ENCODE results near the gene IRX3.
"Not testable (repeated sequence)": the region's sequence is repeated elsewhere in the genome, so short reads cannot be mapped to it uniquely, and the experiment has no call there.

Gene IRX3

DNA sequence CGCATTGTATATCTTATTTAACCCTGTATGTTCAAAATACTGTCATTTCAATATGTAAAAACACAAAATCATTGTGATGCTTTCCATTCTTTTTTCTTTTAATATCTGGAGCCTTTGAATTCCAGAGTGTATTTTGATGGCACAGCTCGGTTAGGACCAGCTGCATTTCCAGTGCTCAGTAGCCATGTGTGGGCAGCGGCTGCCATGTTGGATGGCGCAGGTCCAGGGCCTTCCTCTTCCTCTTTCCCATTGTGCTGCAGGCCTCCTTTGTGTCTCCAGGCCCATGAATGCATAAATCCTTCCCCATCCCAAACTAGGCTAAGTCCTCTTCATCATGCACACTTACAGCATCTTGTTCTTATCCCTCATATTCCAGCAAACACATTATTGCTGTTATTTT, 13.0 kb downstream of the IRX3 start:
- no peak for DNase-seq

DNA sequence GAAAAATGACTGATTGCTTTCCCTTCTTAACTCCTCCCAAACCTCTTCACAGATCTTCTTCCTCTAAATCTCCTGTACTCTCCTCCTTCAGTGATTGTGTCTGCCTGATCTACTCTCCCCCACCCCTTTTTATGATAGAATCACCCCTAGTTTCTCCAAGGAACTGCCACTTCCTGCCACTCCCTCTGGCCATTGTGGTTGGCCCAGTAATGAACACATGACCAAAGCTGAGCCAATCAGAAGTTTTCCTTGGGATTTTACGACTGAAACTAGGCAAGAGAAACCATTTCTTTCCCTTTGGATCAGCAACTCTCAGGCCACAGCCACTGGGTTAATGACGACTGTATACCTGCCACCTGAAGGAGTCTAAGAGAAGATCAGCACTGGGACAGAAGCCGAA, 15.9 kb downstream of the IRX3 start:
- DNase-seq, result no peak

DNA sequence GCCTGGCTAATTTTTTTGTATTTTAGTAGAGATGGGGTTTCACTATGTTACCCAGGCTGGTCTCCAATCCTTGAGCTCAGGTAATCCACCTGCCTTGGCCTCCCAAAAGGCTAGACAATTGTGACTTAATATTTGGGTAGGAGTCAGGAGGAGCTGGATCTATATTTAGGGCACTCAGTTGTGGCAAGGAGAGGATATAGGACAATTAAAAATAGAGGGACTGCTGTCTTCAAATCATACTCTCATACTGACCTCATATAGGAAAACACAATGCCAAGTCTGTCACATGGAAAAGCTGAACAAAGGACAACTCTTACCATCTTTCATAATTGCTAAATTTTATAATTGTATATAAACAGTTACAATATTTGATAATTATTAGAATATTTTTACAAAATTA, 17.1 kb downstream of the IRX3 start:
- DNase-seq, result no peak

DNA sequence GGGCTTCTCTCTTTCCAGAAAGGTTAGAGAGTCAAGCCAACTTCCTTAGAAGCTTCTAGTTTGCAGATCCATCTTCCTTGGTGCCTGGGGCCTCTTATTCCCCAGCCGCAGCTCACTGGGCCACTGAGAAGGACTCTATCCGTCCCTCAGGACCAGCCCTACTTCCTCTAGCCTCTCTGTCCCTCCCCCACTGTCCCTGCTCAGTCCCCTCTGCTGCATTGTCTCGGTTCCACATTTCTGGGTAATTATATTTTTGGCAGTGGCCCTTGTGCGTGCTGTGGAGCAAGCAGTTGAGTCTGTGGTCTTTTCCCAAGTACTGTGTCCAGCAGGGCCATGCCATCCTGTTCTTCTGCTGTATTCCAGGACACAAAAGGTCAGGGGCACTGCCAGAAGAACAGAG, 17.8 kb downstream of the IRX3 start:
- no peak for DNase-seq

DNA sequence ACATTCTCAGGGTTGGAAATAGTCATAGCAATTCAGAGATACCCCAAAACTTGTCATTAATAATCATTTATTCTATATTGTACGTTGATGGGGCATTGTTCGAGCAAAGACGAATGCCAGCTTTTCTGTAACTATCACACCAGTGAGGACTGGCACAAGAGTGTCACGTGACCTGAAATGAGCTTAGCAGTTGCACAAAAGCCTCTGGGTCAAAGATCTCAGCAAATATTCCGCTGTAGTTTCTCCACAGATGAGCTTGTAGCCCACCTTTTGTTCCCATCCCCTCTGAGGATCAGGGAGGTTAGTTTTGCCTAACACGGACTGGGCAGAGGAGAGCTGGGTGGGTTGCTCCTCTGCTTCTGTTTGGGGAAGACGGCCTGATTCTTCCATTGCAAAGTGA, 18.2 kb downstream of the IRX3 start:
- DNase-seq, result no peak

DNA sequence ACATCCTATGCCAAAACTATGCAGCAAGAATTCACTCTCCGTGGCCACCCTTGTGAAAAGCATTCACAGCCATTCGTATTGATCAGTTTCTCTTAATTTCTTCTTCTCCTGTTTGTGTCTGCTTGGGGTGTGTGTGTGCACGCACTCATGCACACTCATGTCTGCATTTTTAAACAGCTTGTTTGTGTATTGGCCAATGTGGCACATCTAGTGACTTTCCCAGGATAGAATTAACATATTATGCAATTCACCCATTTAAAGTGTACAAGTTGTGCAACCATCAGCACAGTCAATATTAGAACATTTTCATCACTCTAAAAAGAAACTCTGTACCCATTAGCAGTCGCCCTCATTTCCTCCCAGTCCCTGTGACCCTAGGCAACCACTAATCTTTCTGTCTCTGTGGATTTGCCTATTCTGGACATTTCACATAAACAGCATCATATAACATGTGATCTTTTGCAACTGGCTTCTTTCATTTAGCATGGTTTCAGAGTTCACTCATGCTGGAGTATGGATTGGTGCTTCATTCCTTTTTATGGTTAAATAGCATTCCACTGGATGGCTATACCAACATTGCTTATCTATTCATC, 20.1 kb downstream of the IRX3 start:
- no peak for DNase-seq

DNA sequence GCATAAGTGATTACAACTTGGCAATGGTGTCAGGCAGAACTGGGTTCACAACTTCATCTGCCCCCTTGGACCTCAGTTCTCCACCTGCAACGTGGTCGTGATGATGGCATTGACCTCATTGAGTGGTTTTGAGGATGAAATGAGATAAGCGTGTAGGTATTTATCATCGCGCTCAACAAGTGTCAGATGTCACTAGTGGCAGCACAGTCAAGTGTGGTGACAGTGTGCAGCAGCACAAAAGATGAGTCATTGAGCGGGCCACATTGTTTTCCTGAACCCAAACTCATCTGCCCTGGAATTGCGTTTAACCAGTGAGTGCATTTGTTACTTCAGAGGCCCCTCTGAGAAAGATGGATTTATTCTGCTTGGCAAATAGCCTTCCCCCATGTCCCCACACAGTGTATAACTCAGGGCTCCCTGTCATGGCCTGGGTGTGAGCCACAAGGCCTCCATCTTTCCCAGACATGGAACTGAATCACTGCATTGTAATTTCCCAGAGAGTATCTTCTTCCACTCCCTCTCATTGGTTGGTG, 20.9 kb downstream of the IRX3 start:
- DNase-seq, result no peak

DNA sequence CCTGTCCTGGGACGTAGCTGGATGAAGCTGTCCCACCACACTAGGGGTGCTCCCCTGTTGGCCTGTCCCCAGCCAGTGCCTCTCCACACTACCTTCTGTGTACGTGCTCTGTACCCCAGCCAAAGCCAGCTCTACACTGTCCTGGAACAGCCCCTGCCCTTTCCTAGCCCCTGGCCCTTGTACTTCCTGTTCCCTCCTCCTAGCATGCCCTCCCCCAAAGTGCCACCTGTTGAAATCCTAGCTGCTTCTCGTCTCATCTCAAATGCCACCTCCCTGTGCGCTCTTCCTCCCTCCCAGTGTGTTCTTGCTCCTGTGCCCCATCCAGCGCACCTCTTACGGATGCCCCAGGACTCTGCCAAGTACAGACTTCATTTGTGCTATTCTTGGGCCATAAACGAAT, 33.5 kb downstream of the IRX3 start:
- DNase-seq, result no peak

DNA sequence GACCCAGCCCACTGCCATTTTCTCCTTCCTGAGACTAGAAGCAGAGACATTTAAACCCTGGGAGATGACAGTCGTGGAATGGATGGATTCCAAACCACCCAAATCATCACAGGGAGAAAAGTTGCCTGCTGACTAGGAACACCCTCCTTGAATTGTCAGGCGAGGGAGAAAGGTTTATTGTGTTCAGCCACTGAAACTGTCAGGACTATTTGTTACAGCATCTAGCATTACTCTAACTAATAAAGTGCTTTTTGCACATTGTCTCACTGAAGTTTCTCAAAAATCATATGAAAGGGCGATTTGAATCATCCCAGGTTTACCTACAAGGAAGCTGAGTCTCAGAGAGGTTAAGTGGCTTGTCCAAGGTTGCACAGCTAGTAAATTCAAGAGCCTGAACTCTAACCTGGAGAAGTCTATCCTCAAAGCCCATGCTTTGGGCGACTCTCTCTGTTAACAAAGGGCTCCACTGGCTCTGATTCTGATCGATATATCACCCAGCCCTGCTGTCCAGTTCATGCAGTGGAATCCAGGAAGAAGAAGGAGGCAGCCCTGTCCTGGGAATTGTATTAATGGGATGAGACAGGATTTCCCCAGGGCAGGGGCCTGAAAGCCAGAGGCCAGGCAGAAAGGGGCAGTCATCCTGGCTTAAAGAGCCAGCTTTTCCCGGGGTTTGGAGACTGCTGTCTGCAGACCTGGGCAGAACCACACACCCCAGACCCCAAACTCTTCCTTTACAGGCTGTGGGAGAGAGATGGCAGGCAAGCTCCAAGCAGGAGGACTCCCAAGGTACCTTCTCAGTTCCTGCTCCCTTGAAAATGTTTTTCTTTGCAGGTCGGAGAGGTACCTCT, 37.5 kb downstream of the IRX3 start:
- no peak for DNase-seq

DNA sequence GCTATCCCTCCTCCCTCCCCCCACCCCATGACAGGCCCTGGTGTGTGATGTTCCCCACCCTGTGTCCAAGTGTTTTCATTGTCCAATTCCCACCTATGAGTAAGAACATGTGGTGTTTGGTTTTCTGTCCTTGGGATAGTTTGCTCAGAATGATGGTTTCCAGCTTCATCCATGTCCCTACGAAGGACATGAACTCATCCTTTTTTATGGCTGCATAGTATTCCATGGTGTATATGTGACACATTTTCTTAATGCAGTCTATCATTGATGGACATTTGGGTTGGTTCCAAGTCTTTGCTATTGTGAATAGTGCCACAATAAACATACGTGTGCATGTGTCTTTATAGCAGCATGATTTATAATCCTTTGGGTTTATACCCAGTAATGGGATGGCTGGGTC, 38.9 kb downstream of the IRX3 start:
- not testable (repeated sequence) for DNase-seq

DNA sequence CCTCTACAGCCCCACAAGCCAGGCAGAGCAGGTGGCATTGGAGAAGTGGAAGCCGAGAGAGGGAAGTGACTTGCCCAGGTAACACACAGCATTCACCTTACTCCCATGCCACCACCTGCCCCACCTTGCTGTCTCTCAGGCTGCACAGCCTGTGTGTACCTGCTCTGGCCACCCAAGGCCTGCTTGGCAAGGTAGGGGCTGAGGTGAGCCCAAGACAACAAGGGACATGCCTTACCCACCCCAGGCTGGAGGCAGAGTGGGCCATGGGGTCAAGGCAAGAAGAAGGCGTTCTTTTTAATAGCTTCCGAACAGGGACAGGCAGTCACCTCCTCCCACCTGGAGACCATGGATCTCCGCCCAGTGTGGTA, 40.1 kb downstream of the IRX3 start:
- DNase-seq, result no peak

DNA sequence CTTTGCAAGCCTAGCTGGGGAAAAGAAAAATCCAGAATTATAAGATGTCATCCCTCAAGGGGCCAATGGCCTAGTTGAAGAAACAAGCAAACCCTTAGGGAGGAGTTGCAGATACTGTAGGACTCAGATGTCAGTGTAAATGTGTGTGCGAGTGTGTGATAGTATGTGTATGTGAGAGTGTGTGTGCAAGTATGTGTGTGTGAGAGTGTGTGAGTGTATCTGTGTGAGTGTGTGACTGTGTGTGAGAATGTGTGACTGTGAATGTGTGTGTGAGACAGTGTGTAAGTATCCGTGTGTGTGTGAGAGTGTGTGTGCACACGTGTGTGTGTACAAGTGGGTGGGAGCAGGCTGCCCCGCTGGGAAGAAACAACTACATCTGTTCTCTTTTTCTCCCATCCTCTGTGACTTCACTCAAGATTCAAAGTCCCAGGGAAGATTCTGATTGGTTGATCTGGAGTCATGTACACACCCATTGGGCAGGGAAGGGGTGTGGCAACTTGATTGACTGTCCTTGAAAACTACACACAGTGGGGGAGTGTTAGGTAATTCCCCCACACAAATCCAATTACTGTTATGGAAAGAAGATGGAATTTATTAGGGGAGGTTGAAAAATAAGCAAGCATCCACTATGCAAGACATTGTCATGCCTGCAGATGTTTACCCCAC, 40.7 kb downstream of the IRX3 start:
- DNase-seq, result no peak

DNA sequence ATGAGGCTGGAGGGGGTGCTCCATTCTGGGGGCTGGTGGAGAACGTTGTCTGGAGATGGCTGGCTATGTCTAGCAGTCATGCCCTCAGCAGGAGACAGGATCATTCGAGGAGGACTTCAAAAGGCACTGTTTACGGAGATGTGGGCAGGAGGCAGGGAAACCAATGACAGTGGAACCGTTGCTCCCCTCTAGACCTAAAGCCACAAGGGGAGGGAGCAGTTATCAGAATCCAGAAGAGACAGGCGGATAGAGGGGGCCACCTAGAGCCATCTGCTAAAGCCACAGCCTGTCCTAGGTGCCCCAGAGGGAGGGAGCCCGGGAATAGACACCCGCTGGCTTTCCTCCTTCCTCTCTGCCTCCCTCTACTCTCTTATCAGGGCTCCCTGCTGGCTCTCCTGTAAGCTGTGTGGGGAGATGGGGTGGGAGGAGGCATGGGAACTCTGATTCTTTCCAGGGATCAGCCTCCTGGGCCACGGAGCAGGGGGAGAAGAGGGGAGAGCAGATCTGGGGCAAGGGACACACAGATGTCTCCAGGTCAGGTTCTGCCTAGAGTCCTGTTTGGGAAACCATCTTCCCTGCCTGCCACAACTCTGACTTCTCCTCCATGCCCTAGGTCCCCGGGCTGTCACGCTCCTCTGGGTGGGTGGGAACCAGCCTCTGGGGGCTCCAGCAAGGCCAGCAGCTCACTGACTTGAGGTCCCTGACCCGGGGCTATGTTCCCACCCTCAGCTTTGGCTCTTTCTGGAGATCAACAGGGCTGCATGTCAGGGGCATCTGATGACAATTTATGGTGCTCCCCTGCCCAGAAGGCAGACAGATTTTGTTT, 42.3 kb downstream of the IRX3 start:
- no peak for DNase-seq

DNA sequence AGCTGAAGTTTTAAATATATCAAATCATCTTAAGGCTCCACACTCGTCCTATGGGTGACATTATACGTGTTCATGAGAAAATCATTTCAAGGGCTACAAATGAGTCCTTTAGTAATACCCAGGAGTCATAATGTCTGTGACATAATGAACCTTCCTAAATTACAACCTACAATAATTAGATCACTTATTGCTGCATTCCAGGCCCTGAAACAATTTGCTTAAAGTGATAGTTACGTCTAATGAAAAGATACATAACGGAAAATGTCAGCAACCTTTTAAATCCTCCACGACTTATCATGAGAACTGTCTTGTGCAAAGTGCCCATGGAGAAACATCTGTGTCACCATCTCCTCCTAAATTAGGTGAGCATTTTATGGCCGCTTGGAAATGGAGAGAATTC, 43.4 kb downstream of the IRX3 start:
- no peak for DNase-seq

DNA sequence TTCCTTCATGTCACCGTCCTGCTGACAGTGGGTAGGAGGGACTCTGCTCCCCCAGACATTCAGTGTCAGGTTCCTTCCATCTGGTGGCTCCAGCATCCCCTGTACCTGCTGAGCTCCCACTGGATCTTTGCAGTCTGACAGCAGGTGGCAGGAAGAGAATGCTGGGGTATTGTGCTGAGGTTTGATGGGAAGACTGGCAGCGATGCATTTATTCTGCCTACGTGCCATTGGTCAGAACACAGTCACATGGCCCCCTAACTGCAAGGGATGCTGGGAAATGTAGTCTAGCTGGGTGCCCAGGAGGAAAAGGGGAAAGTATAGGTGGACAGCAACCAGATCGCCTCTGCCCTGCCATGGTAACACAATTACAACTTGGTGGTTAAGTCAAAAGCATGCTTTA, 44.4 kb downstream of the IRX3 start:
- no peak for DNase-seq

DNA sequence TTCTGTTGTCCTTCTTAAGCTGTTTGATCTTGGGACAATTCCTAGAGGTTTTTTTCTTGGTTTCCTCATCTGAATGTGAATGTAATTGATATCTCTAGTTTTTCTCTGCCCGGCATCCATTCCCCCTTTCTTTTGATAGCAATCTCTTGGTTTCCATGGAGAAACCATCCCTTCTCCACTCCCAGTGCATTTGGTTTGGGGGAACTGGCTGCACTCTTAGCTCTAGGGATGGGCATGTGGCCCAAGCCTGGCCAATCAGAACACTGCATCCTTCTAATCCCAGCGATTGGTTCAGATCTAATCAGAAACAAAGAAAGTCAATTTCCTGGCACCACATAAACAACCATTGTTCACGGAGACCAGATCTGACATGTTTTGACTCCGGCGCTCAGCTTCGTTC, 45.1 kb downstream of the IRX3 start:
- no peak for DNase-seq

DNA sequence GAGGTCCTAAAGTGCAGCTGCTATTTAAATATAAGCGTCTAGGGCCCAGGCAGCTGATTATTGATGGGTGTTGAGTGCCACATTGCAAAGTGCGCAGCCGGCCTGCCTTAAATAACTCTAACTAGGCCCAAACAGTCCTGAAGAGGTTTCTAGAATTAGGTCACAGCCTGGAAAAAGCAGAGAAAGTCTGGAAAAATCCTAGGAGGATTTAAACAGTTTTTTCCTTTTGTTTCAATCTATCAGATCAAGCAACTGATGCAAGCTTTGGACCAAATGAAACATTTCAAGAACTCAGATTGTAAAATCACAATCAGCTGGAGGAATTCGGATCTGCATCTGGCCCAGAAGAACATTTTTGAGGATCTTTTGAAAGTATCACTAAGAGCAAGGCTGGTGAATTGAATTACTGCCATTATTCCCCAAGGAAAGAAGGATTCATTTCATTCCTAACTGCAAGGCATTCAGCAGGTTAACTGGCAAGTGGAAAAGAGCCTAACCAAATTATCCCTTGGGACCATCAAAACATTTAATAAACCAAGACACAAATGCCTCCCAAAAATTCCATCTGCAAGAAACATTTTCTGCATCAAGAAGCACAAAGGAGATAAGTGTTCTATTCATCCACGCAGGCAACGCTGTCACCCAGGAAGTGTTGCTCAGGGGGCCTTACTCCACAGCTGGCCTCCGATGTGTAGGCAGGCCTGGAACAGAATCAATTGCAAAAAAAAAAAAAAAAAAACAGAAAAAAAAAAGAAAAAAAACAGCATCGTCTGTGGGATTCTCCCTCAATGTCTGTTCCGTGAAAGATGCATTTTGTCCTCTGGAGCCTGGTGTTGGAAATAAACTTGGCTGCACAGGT, 46.1 kb downstream of the IRX3 start:
- DNase-seq, result no peak

DNA sequence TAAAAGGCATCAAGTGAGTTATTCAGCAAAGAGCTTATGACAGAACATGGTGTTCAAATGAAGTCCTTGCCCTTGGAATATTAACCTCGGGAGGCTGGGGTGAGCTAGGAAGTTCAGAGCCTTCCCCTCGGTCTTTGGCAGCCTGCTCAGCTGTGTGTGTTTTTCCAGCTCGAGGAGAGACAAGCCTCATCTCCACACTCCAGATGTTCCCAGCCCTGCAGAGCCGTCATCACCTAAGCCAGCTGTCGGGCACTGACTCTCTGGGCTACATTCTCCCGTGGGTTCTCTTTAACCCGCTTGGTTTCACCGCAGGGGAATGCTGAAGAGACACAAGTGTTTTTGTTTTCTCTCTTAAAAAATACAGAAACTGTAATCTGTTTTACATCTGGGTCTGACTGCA, 47.1 kb downstream of the IRX3 start:
- no peak for DNase-seq

DNA sequence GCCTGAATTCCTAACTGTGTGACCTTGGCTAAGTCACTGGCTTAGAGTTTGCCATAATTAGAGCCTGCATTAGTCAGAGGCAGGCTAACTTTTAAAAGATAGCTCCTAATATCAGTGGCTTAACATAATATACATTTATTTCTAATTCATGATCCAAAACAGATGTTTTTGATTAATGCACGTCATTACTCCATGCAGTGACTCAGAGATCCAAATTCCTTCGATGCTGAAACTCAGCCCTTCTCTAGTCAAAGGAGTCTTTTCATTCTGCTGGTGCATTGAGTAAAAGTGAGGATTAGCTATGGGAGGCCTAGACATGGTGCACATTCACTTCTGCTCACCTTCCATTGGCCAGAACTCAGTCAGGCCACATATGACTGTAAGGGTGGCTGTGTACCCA, 49.8 kb downstream of the IRX3 start:
- no peak for DNase-seq

DNA sequence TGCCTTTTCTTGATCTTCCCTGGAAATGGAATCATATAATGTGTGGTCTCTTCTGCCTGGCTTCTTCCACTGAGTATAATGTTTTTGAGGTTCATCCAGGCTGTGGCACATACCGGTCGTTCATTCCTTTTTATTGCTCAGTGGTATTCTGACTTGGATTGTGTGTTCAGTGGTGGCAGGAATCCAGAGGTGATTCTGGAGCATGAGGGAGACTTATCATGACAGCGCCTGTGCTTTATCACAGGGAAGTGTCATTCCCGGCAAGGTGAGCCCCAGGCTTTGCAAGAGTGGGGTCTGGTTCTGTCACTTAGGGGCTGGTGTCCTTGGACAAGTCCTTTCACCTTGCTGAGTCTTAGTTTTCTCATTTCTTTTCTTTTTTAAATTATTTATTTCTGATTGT, 53.0 kb downstream of the IRX3 start:
- DNase-seq, result no peak

All from CD4-positive, alpha-beta T cell treated with Interleukin-17A for 1 hour (primary cell).